SK-N-SH (cell line): ENCODE data around the gene KLHL26.

ENCODE experiments used
- CHD2 ChIP-seq: fragments of 150-350 bp; IDR thresholded peaks from 2 replicates; pipeline ENCODE4 v1.6.1; 2018; ENCODE audit warnings: low read length; ENCODE audit not compliant: partially characterized antibody
- CTCF ChIP-seq: fragments of 200-600 bp; sonication (generic); IDR thresholded peaks from 2 replicates; pipeline ENCODE4 v1.6.1; 2017; ENCODE audit warnings: antibody characterized with exemption, mild to moderate bottlenecking, moderate library complexity
- EZH2phosphoT487 ChIP-seq: fragments of 200-600 bp; sonication (generic); IDR thresholded peaks from 2 replicates; pipeline ENCODE4 v1.6.1; 2017; ENCODE audit warnings: low read depth, mixed run types, mild to moderate bottlenecking, antibody characterized with exemption, moderate library complexity, borderline replicate concordance
- FOXJ3 ChIP-seq: sonication (generic); formaldehyde crosslinking; IDR thresholded peaks from 2 replicates; pipeline ENCODE4 v1.5.1; 2020; ENCODE audit warnings: mild to moderate bottlenecking, missing genetic modification reagents
- GABPA ChIP-seq: IDR thresholded peaks from 2 replicates; pipeline ENCODE4 v1.4.0; 2012; ENCODE audit warnings: low read depth, mild to moderate bottlenecking
- JUND ChIP-seq: IDR thresholded peaks from 2 replicates; pipeline ENCODE4 v1.4.0; 2012
- MAX ChIP-seq: IDR thresholded peaks from 2 replicates; pipeline ENCODE4 v1.4.0; 2012; ENCODE audit warnings: low read depth
- NRF1 ChIP-seq: IDR thresholded peaks from 2 replicates; pipeline ENCODE4 v1.6.1; 2012; ENCODE audit warnings: low read depth, mild to moderate bottlenecking, low read length
- POLR2AphosphoS5 ChIP-seq: IDR thresholded peaks from 2 replicates; pipeline ENCODE4 v1.6.1; 2012; ENCODE audit warnings: low read depth, low read length
- RAD21 ChIP-seq: IDR thresholded peaks from 2 replicates; pipeline ENCODE4 v1.6.1; 2012; ENCODE audit warnings: mild to moderate bottlenecking, low read length
- REST ChIP-seq: IDR thresholded peaks from 2 replicates; pipeline ENCODE4 v1.6.1; 2012; ENCODE audit warnings: mild to moderate bottlenecking, low read depth, low read length, moderate library complexity
- RFX5 ChIP-seq: IDR thresholded peaks from 2 replicates; pipeline ENCODE4 v1.6.1; 2012; ENCODE audit warnings: mild to moderate bottlenecking, improper control_type of control experiment, low read length
- SIN3A ChIP-seq: IDR thresholded peaks from 2 replicates; pipeline ENCODE4 v1.6.1; 2012; ENCODE audit warnings: low read depth, mild to moderate bottlenecking, low read length, moderate library complexity, borderline replicate concordance
- USF1 ChIP-seq: IDR thresholded peaks from 2 replicates; pipeline ENCODE4 v1.4.0; 2012; ENCODE audit warnings: low read depth, borderline replicate concordance

- no peak for TF ChIP-seq REST
- no peak for TF ChIP-seq JUND
- no peak for TF ChIP-seq CTCF
- no peak for TF ChIP-seq CHD2
- no peak for TF ChIP-seq NRF1
- TF ChIP-seq MAX = no peak
- TF ChIP-seq RFX5 = no peak
- no peak for TF ChIP-seq SIN3A
- no peak for TF ChIP-seq GABPA
- no peak for TF ChIP-seq POLR2AphosphoS5
- TF ChIP-seq EZH2phosphoT487 = no peak
- TF ChIP-seq USF1 = no peak
- no peak for TF ChIP-seq FOXJ3
- no peak for TF ChIP-seq RAD21
Observed at GRCh38 chr19:18708452-18709231, 71.8 kb downstream of the KLHL26 start.
